RCC 7860 (cell line): ENCODE results near the gene IFT122.

Source experiments
- DNase-seq: peaks from one replicate; pipeline ENCODE4 v3.0.0-alpha.2; 2015; ENCODE audit warnings: low spot score
- FAIRE-seq: peaks from 2 replicates; lab custom pipeline; 2012; peaks lifted over from hg19 to GRCh38; lab: Jason Lieb, UNC

IFT122 gene

DNA sequence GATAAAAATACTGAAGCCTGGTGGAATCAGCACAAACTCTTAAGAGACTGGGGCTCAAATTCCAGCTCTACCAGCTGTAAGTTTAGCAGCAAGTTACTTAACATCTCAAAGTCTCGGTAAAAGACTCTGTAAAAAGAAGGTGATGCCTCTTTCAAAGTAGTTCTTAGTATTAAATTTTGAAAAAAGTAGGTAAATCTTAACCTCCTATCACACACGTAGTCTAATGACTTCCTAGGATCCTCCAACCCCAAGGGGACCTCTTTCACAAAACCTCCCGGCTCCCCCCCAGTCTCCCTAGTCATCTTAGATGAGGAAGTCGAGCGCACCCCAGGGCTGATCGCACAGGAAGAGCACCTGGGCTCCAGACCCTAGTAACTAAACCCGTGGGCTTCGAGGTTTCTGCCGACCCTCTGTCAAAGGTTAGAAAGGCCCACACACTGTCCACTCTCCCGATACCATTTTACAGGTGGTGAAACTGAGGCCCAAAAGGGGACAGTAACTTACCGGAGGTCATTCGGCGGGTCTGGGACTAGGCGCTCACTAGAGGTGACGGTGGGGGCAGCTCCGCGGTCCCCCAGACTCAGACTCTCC is 703 bp upstream of the IFT122 start:
- DNase-seq (no peak), FAIRE-seq (no peak)

DNA sequence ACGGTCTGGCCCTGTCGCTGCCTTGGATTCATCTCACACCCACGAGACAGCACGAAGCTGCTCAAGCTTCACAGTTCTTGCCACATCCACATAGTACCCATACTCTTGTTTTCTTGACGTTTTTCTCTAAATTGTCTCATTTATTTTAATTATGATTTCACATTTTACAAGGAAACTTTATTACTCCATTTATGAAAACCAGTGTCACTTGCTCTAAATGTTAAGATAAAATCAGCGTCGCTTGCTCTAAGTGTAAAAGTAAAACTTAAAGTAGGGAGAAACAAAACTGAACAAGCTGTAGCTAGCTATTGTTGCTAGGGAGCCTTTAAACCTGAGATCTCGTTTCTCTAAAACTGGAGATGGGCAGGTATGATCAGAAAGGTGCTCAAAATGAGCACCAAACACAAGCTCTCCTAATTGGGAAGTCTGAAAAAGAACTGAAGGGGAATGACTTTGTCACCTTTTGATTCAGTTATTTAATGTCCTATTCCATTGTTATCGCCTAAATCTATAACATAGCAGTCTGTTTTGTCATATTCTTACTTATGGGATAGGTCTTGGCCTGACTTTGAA is 680 bp downstream of the IFT122 start:
- no peak for DNase-seq
- no peak for FAIRE-seq

DNA sequence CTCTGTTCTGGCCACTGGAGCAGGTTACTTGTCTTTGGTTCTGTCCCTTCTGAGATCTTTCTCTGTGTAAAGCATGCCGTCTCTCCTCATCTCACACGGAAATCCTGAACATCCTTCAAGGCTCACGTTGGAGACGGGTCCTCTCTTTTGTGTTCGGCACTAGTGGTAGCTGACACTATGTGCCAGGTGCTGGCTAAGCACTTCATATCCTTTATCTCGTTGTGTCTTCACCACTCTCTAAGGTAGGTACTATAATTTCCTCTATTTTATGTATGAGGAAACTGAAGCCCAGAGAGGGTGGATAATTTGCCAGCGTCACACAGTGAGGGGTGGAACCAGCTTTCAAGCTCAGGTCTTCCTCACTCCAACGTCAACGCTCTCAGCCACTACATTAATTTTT is 1.2 kb downstream of the IFT122 start:
- FAIRE-seq (no peak), DNase-seq (no peak)

DNA sequence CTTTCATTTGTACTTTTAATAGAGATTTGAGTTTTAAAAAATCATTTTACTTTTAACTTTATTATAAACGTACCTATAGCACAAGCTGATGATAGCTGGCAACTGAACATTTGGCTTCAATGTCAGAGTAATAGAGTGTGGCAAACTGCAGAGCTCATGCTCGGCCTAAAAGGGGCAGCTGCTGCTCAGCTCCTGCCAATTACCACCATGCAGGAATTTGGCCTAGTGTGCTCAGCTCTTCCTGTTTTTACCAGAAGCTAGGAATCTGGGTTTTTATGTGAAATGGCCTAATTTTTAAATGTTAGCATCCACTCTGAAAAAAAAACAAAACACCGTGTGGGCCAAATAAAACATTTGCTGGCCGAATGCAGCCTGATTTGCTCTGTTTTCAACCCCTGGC is 1.8 kb downstream of the IFT122 start:
- no peak for FAIRE-seq
- no peak for DNase-seq

- FAIRE-seq = no peak
- no peak for DNase-seq
These were observed 2.5 kb downstream of the IFT122 start for GRCh38 chr3:129442486-129442885.

DNA sequence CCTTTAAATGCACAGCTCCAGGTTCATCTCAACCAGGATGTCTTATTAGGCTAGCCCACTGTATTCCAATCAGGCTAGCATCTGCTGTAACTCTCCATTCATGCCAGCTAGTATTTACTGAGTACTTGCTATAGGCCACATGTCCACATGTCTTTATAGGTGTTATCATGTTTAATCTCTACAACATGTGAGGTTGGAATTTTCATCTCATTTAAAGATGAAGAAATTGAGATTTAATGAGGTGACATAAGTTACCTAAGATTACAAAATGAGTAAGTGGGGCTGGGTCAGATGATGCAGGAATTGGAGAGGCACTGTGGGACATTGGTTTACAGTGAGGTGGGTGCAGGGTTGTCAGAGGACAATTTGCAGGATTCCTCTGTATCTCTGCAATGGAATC is 2.9 kb downstream of the IFT122 start:
- FAIRE-seq (no peak), DNase-seq (no peak)

DNA sequence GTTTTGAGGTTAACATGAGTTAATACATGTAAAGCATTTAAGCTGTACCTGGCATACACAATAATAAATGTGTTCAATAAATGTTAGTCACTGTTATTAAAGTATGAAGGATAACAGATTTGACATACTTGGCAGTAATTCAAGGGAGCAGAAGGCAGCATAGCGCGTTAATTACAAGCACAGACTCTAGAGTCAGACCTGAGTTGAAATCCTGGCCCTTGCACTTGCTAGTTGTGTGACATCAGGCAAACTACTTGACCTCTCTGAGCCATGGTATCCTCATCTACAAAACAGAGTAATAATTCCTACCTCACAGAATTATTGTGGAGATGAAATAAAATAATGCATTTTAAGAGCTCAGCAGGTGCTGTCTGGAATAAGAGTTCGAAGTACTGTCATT is 5.4 kb downstream of the IFT122 start:
- no peak for DNase-seq
- FAIRE-seq = no peak

GRCh38 chr3:129446926-129447325 is 6.9 kb downstream of the IFT122 start:
- no peak for DNase-seq
- FAIRE-seq = no peak

DNA sequence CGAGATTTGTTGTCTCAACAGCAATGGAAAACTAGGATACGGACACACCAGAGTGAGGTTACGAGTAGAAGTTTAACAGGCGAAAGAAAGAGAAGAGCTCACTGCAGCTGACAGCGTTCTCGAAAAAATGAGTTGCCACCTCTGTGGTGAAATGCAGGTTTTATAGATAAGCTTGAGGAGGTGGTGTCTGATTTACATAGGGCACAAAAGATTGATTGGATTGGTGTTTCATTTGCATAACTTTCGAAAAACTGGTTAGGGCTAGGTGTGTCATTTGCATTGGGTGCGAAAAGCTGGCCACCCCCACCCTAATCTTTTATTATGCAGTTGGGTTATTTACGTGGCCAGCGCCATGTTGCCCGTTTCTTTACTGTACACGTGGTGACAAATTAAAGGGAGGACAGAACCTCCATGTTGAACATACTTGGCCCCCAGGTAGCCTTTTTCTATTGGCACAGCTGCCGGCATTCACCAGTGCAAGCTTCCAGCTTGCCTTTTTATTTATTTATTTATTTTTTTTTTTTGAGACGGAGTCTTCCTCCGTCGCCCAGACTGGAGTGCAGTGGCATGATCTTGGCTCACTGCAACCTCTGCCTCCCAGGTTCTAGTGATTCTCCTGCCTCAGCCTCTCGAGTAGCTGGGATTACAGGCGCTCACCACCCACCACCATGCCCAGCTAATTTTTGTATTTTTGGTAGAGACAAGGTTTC is 8.3 kb downstream of the IFT122 start:
- FAIRE-seq (no peak), DNase-seq (no peak)

GRCh38 chr3:129449279-129450115 is 9.5 kb downstream of the IFT122 start:
- no peak for FAIRE-seq
- DNase-seq = no peak

DNA sequence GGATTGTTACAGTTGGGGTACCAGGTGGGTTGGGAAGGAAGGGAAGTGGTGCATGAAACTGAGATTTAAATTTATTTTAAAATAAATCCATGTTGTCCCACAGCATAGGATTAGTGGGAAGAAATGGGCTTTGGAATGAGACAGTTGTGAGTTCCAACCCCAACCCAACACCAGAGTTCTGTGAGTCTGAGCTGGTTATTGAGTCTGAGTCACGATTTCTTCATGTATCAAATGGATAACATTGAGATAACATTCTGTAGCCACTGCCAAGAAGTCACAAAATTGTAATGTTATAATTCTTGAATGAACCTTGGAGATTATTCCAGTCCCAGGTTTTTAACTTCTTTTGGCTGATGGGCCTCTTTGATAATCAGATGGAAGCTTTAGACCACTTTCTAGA is 13.7 kb downstream of the IFT122 start:
- FAIRE-seq (no peak), DNase-seq (no peak)

- DNase-seq = no peak
- no peak for FAIRE-seq
These were observed 20.1 kb downstream of the IFT122 start for GRCh38 chr3:129460155-129460554.

DNA sequence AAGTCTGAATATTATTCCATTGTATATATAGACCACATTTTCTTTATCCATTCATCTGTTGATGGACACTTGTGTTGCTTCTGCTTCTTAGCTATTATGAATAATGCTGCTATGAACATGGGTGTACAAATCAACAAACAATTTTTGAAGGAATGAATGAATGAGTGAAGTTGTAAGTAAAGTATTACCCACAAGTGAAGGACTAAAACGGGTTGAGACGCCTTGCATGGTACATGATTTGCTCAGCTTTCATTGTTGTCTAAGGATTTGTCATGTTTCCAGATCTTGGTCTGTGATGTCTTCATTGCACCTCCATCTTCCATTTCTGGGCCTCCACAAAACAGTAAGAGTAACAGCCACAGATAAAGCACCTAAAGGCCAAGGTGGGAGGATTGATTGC is 20.5 kb downstream of the IFT122 start:
- FAIRE-seq = no peak
- DNase-seq = no peak

DNA sequence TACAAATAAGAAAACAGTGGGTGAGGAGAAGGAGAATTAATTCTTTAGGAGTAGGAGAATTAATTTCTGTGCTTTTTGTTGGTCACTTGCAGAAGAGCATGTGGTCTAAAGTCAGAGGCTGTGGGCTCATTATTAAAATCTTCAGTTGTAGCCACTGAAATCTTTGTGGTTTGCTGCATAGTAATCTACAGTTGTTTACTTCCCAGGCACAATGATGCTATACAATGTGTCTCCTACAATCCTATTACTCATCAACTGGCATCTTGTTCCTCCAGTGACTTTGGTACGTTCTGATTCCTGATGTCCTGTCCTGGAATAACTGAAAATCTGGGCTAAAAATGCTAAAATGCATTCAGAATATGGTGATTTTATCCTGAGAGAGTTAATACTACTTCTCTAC is 21.0 kb downstream of the IFT122 start:
- DNase-seq (no peak), FAIRE-seq (no peak)

DNA sequence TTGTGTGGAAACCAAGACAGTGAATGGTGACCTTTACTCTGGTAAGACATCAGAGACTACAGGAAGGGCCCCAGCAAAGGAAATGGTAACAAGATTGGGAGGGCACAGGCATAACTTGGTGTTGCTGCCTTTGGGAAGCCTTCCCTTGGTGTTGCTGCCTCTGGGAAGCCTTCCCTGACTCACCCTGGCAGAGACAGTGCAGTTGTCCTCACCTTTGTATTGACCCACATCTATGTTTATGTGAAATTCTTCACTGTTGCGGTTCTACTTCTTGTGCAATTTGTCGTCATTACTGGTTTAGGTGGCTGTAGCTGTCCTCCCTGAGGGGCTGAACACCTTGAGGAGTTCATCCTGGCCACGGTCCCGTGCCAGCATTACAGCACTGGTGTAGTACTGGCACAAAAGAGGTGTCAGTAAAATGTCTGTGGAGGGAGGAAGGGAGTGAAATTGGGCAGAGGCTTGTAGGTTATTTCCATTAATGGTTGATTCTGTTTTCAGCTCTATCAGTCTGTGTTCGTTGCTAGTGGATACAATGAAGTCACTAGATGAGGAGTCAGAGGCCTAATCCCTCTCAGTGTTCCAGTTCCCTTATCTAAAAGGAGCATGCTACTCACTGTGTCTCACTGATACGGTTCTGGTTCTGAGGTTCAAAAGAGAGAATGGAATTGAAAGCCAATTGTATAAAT is 21.6 kb downstream of the IFT122 start:
- FAIRE-seq = no peak

DNA sequence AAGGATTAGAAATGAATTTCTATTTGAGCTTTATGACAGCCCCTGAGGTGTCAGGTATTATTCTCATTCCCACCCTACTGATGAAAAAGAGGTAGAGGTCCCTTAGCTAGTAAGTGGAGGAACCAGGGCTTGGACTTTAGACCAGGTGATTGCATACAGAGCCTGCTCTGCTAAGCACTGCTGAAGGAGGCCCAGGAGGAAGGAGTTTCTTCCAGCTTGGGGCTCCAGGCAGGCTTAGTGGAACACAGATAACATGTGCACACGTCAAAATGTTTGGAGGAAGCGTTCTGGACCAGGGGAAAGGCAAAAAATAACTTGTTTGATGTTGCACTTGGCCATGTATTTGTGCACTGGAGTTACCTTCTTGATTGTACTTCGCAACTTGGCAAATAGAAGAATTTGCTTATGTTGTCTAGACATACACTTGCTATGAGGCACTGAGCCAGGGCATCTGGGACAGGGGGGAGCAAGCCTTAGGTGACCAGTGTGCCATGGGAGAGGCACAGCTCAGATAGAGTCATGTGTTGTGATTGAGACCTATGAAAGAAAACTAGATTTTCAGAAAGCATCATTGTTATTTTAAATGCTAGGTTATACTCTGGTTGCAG is 22.4 kb downstream of the IFT122 start:
- DNase-seq (no peak), FAIRE-seq (no peak)

More for the DNA sequence above, 21.6 kb downstream of the IFT122 start:
- DNase-seq = no peak

- FAIRE-seq = no peak
- no peak for DNase-seq
These were observed 23.1 kb downstream of the IFT122 start for GRCh38 chr3:129463094-129463493.

DNA sequence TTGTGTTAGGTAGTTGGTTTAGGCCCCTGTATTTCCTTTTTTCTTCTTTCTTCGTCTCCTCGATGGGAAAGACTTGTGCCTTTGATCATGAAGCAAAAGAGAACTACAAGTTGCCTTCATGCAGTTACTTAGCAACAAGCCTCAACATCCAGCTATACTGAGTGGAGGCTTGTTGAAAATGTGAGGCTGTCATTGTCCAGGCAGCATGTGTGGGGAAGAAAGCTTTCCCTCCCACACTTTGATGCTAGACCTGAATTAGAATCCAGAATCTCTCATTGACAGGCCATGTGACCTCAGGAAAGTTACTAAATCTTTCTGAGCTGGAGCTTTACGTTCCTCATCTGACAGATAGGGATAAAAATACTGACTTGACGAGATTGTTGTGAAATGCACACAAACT is 23.7 kb downstream of the IFT122 start:
- DNase-seq (no peak), FAIRE-seq (no peak)

- FAIRE-seq (no peak), DNase-seq (no peak)
These were observed 27.9 kb downstream of the IFT122 start for GRCh38 chr3:129467932-129468331.

DNA sequence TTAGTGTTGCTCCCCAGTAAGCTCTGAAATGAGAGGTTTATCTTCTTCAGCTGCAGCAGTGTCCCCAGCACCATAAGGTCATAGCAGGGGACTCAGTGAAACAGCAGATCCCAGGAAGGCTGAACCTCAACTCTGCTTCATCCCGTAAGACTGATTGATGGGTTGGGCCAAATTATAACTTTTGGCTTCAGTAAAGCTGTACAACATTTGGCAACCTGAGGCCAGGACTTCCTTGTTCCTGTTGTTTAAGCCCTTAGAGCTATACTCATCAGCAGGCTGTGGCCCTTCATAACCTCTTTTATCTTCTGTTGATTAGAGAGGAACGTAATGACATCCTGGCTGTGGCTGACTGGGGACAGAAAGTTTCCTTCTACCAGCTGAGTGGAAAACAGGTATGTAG is 29.0 kb downstream of the IFT122 start:
- FAIRE-seq (no peak), DNase-seq (no peak)

DNA sequence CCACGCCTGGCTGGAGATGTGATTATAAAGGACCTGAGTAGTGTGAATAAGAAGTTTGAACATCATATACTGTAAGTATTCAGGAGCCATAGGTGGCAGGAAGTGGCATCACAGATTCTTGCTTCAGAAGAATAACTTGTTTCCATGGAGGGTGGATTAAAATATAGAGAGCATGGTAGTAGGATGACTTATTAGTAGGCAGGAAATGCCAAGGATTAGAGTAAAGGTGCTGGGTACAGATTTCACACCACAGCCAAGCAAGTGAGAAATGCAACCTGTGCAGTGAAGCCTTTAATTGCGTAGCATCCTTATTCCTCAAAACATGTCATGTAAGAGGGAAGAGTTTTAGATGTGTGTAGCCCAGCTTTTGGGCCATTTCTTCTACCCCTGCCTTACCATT is 30.8 kb downstream of the IFT122 start:
- FAIRE-seq = no peak
- no peak for DNase-seq
